GM12878 (cell line): ENCODE results near the gene ACTG1. TPM values are rescaled to one million over a fixed set of nuclear protein-coding genes. Genes with fewer than 3 reads are reported as not detected.
A peak's percentile ranks its signal among the peaks of the same experiment; 100 is the strongest.

Experiments
- ATAC-seq: fragments of 200-7000 bp; cut with Tn5 transposase; 3 replicates; pipeline ENCODE4 v1.9.1; 2020; ENCODE audit warnings: mild to moderate bottlenecking, moderate library complexity
- BruUV-seq: library from RNA; stranded (reverse); fragments of 400-500 nt; replicated peaks from 2 replicates; lab custom pipeline; 2021; lab: Mats Ljungman, UMichigan
- CTCF ChIA-PET: fragments of 300-600 bp; sonication (Branson Sonifier 250); formaldehyde crosslinking; extraction: SDS; loops from one replicate; lab custom pipeline; 2021; ENCODE audit warnings: inconsistent platforms; lab: Yijun Ruan, JAX
- POLR2A ChIA-PET: fragments of 350-600 bp; formaldehyde crosslinking; extraction: SDS; loops from one replicate; lab custom pipeline; 2021; ENCODE audit warnings: inconsistent platforms; lab: Charles Lee
- RAD21 ChIA-PET: fragments of 300-600 bp; sonication (Branson Sonifier 250); formaldehyde crosslinking; loops from one replicate; lab custom pipeline; 2023; ENCODE audit warnings: antibody characterized with exemption; ENCODE audit not compliant: unreplicated experiment; lab: Charles Lee
- SMC1A ChIA-PET: fragments of 300-600 bp; sonication (Branson Sonifier 250); formaldehyde crosslinking; loops from one replicate; lab custom pipeline; 2023; ENCODE audit not compliant: unreplicated experiment, uncharacterized antibody; lab: Charles Lee
- DNase-seq: peaks from one replicate; pipeline ENCODE4 v3.0.0-alpha.2; 2011; ENCODE audit warnings: low read depth, low spot score
- FAIRE-seq: peaks from 3 replicates; lab custom pipeline; 2011; peaks lifted over from hg19 to GRCh38; lab: Jason Lieb, UNC
- H2AFZ ChIP-seq: 2 replicates; pipeline ENCODE4 v1.6.0; 2011; ENCODE audit warnings: low read depth, low read length, control low read depth; ENCODE audit not compliant: control insufficient read depth
- H3K27ac ChIP-seq: 2 replicates; pipeline ENCODE4 v1.5.1; 2011; ENCODE audit warnings: control low read depth; ENCODE audit not compliant: control insufficient read depth, insufficient read depth
- H3K27me3 ChIP-seq, 2 experiments: replicated peaks in 1 of 2; 2 replicates each; pipeline versions ENCODE4 v1.6.0 to v1.6.1; 2011; ENCODE audit warnings: low read length in 1 of 2; ENCODE audit not compliant: control insufficient read depth in 2 of 2, insufficient read depth in 2 of 2
- H3K36me3 ChIP-seq, 2 experiments: 2 replicates each; pipeline ENCODE4 v1.5.1; 2011; ENCODE audit warnings: low read length in 1 of 2; ENCODE audit not compliant: control insufficient read depth in 2 of 2, insufficient read depth in 2 of 2
- H3K4me1 ChIP-seq: 2 replicates; pipeline ENCODE4 v1.6.1; 2011; ENCODE audit warnings: mild to moderate bottlenecking, low read length, moderate library complexity, mixed read lengths; ENCODE audit not compliant: control insufficient read depth, insufficient read depth
- H3K4me2 ChIP-seq: 2 replicates; pipeline ENCODE4 v1.6.0; 2011; ENCODE audit warnings: control low read depth; ENCODE audit not compliant: control insufficient read depth, insufficient read depth
- H3K4me3 ChIP-seq: fragments of 200-600 bp; sonication (generic); 2 replicates; pipeline ENCODE4 v1.5.1; 2016
- H3K79me2 ChIP-seq: 2 replicates; pipeline ENCODE4 v1.6.0; 2011; ENCODE audit warnings: low read length; ENCODE audit not compliant: control insufficient read depth, insufficient read depth
- H3K9ac ChIP-seq: 2 replicates; pipeline ENCODE4 v1.8.0; 2011; ENCODE audit warnings: low read length, control low read depth, mixed read lengths; ENCODE audit not compliant: control insufficient read depth, insufficient read depth
- H3K9me3 ChIP-seq: replicated peaks from 3 replicates; pipeline ENCODE4 v1.5.1; 2011; ENCODE audit warnings: mild to moderate bottlenecking, low read length; ENCODE audit not compliant: control insufficient read depth, insufficient read depth
- H4K20me1 ChIP-seq: 2 replicates; pipeline ENCODE4 v1.6.0; 2011; ENCODE audit not compliant: control insufficient read depth, insufficient read depth
- BACH1 ChIP-seq: fragments of 450-650 bp; IDR thresholded peaks from 2 replicates; pipeline ENCODE4 v1.6.1; 2017; ENCODE audit warnings: mild to moderate bottlenecking, borderline replicate concordance
- CBX5 ChIP-seq: sonication (generic); IDR thresholded peaks from 2 replicates; pipeline ENCODE4 v1.6.1; 2016; ENCODE audit warnings: low read depth, moderate library complexity, mild to moderate bottlenecking, inconsistent platforms
- DPF2 ChIP-seq: fragments of 450-650 bp; IDR thresholded peaks from 2 replicates; pipeline ENCODE4 v1.6.1; 2017; ENCODE audit warnings: mild to moderate bottlenecking
- E2F8 ChIP-seq: fragments of 450-650 bp; IDR thresholded peaks from 2 replicates; pipeline ENCODE4 v1.6.1; 2018; ENCODE audit warnings: mild to moderate bottlenecking, low read depth, moderate library complexity; ENCODE audit not compliant: partially characterized antibody
- GATAD2B ChIP-seq: fragments of 450-650 bp; conservative IDR thresholded peaks from 2 replicates; pipeline ENCODE4 v1.6.1; 2017; ENCODE audit warnings: low read depth, mild to moderate bottlenecking, moderate library complexity
- IKZF1 ChIP-seq: fragments of 450-650 bp; conservative IDR thresholded peaks from 2 replicates; pipeline ENCODE4 v1.6.1; 2017; ENCODE audit warnings: antibody characterized with exemption, mild to moderate bottlenecking
- MTA3 ChIP-seq: IDR thresholded peaks from 2 replicates; pipeline ENCODE4 v1.6.1; 2012; ENCODE audit warnings: low read length, inconsistent platforms, borderline replicate concordance
- RELA ChIP-seq: fragments of 450-650 bp; IDR thresholded peaks from 2 replicates; pipeline ENCODE4 v1.8.0; 2014; ENCODE audit warnings: borderline replicate concordance; ENCODE audit not compliant: partially characterized antibody
- RELB ChIP-seq: fragments of 450-650 bp; IDR thresholded peaks from 2 replicates; pipeline ENCODE4 v1.6.1; 2017; ENCODE audit warnings: low read depth, mild to moderate bottlenecking, moderate library complexity
- TCF12 ChIP-seq: IDR thresholded peaks from 2 replicates; pipeline ENCODE4 v1.6.1; 2011; ENCODE audit warnings: low read depth, mild to moderate bottlenecking, low read length
- YBX1 ChIP-seq: fragments of 450-650 bp; IDR thresholded peaks from 2 replicates; pipeline ENCODE4 v1.6.1; 2016; ENCODE audit warnings: antibody characterized with exemption
- ZBTB11 ChIP-seq: fragments of 450-650 bp; formaldehyde crosslinking; IDR thresholded peaks from 2 replicates; pipeline ENCODE4 v1.5.0; 2022; ENCODE audit warnings: mild to moderate bottlenecking, missing genetic modification characterization
- ZBTB4 ChIP-seq: fragments of 450-650 bp; formaldehyde crosslinking; IDR thresholded peaks from 2 replicates; pipeline ENCODE4 v1.4.0; 2022; ENCODE audit warnings: mild to moderate bottlenecking, moderate library complexity
- WGBS: methylation state at CpG from one replicate; pipeline ENCODE4 v1.1.6; 2016; ENCODE audit warnings: low lambda C conversion rate; ENCODE audit not compliant: insufficient replicate concordance, insufficient coverage; ENCODE audit errors: missing lambda C conversion rate; 5-methylcytosine and 5-hydroxymethylcytosine counted together
- in situ Hi-C: fragments of 300-500 bp; cut with MboI; formaldehyde crosslinking; loops from 9 replicates; pipeline ENCODE4 v1.14.3; 2018; ENCODE audit warnings: mixed read lengths
- intact Hi-C: fragments of 100-400 bp; cut with micrococcal nuclease; formaldehyde crosslinking; loops from one replicate; pipeline ENCODE4 v1.14.2; 2022; ENCODE audit not compliant: unreplicated experiment
- polyA plus RNA-seq, 11 experiments: library from polyadenylated mRNA; depleted of rRNA in 4 of 11; unstranded in 6 of 11; stranded (reverse) in 5 of 11; fragments of >200 nt; fragmentation: Nextera tagmentation in 4 of 11; fragmentation: Illumina TruSeq in 1 of 11; extraction: Ambion mirVana in 4 of 11; extraction: Trizol in 1 of 11; gene quantifications; 1 replicate in 1 of 11; 2 replicates in 10 of 11; pipeline versions ENCODE4 v1.2.1 to v1.2.3, GENCODE V29; 2011 to 2016; ENCODE audit warnings: inconsistent platforms in 2 of 11, missing spikeins in 2 of 11, low read depth in 1 of 11
- total RNA-seq, 4 experiments: library from RNA; depleted of rRNA in 3 of 4; stranded (reverse); fragments of >200 nt in 3 of 4; fragmentation: Illumina TruSeq in 1 of 4; extraction: Trizol in 1 of 4; gene quantifications; 2 replicates each; pipeline versions ENCODE4 v1.2.1 to v1.2.3, GENCODE V29; 2013 to 2021

ACTG1 gene
- total and polyA plus RNA-seq, 10 of the 15 experiments (the other 5 are each of a cell fraction or from before 2014, with no cell fraction given) = 810 to 6,105 (median 3,650) TPM

- intact Hi-C loops (no loop called here), in situ Hi-C loops (loop anchor here (25.0 kb wide), 1 partner anchor 351 kb away; no protein-coding TSS in a partner anchor)
- Histone ChIP-seq H3K4me2 (peak overlapping the region; percentile 79; the same call in 1 of the 2 replicates), H3K79me2 (no peaks in the 10 kb centered on the region), H3K9ac (no peak overlapping the region), H4K20me1 (no peaks in the 10 kb centered on the region), H3K36me3 (no peaks in the 10 kb centered on the region), H3K27ac (no peak overlapping the region), H3K4me3 (no peak overlapping the region; the same call in 1 of the 2 replicates), H3K9me3 (no peaks in the 10 kb centered on the region), H3K4me1 (peaks cover 11% of the 10 kb centered on the region), H2AFZ (peak overlapping the region; percentile 77), H3K27me3 (peaks cover 7 to 10% of the 10 kb centered on the region in 2 experiments)
- POLR2A ChIA-PET = no interaction called here
- CTCF ChIA-PET = no interaction called here
- DNase-seq = no peak
- FAIRE-seq = no peak
- SMC1A ChIA-PET = no interaction called here
- ATAC-seq = no peak
- BruUV-seq = no TSS peak
- RAD21 ChIA-PET = interaction anchor here (1.2 kb wide), 1 partner anchor 196 kb away, joined by 5 read pairs; no protein-coding TSS in a partner anchor
- 37% methylated on average over 28 of the region's 52 CpGs for WGBS
- TF ChIP-seq YBX1 (no peak), ZBTB4 (no peak), RELB (no peak), GATAD2B (no peak), TCF12 (no peak), RELA (no peak), IKZF1 (no peak), ZBTB11 (CRISPR knock-in tag) (no peak), MTA3 (no peak), E2F8 (no peak), CBX5 (no peak), BACH1 (no peak), DPF2 (no peak)
Measured at GRCh38 chr17:81488276-81488860, 24.2 kb downstream of the ACTG1 start.
